ENCODE results near the gene CHMP4B.

DNA sequence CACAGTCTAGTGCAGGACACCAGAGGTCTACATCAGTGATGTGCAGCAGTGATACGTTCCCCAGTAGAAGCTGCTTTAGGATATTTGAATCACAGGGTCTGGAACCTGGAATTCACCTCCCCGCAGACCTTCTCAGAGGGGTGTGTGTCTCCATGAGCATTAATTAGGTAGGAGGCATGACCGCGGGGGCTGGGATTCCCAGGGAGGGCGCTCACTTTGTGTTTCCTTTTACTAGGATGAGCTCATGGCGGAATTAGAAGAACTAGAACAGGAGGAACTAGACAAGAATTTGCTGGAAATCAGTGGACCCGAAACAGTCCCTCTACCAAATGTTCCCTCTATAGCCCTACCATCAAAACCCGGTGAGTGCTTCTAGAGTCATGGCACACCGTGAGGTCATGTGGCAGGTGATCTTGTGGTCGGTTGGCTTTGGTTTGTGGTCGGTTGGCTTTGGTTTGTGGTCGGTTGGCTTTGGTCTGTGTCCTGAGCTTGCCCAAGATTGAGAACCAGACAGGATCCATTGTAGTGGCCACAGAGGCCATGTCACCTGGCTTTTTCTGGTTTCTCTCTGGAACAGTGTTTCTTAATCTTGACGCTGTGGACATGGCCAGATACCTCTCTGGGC is 40.8 kb downstream of the CHMP4B start:
- no peak for TF ChIP-seq POLR2A (IDR thresholded peaks at IDR 0.05; ENCODE audit: low read length)
- no peak for TF ChIP-seq POLR2AphosphoS2 (conservative IDR thresholded peaks at IDR 0.05; ENCODE audit: low read length)
- no peak for TF ChIP-seq RAD21 (conservative IDR thresholded peaks at IDR 0.05 in 1 of 2, IDR thresholded peaks at IDR 0.05 in 1 of 2)
- no peak for TF ChIP-seq CTCF (IDR thresholded peaks at IDR 0.05)
- TF ChIP-seq RCOR1 (IDR thresholded peaks at IDR 0.05; ENCODE audit: low read depth, low read length): no peak
- TF ChIP-seq HMGXB4 (CRISPR knock-in tag; IDR thresholded peaks at IDR 0.05; ENCODE audit: borderline replicate concordance): no peak
